Cerebellar cortex (tissue), 1 donor: ENCODE data around the gene PCNX4.
A peak's percentile ranks its signal among the peaks of the same experiment; 100 is the strongest.

Experiments
- DNase-seq: peaks from one replicate; pipeline ENCODE4 v3.0.0-alpha.2; 2015; ENCODE audit warnings: low spot score

The PCNX4 gene

GRCh38 chr14:60102389-60102788 lies 10.7 kb downstream of the PCNX4 start:
- DNase-seq, result no peak

GRCh38 chr14:60106339-60106738 lies 14.6 kb downstream of the PCNX4 start:
- DNase-seq, result peak; percentile 11

- DNase-seq, result no peak
Measured at GRCh38 chr14:60107477-60107876, 15.8 kb downstream of the PCNX4 start.

GRCh38 chr14:60111732-60112131 lies 20.0 kb downstream of the PCNX4 start:
- DNase-seq, result no peak

- no peak for DNase-seq
Measured at GRCh38 chr14:60114881-60115280, 23.2 kb downstream of the PCNX4 start.

GRCh38 chr14:60116181-60116580 lies 24.5 kb downstream of the PCNX4 start:
- DNase-seq, result no peak

GRCh38 chr14:60125918-60126317 lies 34.2 kb downstream of the PCNX4 start:
- no peak for DNase-seq

- no peak for DNase-seq
Measured at GRCh38 chr14:60133487-60133886, 41.8 kb downstream of the PCNX4 start.

GRCh38 chr14:60134702-60135101 lies 43.0 kb downstream of the PCNX4 start:
- DNase-seq, result no peak

GRCh38 chr14:60151715-60152114 lies 60.0 kb downstream of the PCNX4 start:
- peak; percentile 91 for DNase-seq

- no peak for DNase-seq
Measured at GRCh38 chr14:60153991-60154390, 62.3 kb downstream of the PCNX4 start.

- no peak for DNase-seq
Measured at GRCh38 chr14:60154671-60155070, 62.9 kb downstream of the PCNX4 start.

- no peak for DNase-seq
Measured at GRCh38 chr14:60160422-60160821, 68.7 kb downstream of the PCNX4 start.

GRCh38 chr14:60161196-60162107 lies 69.7 kb downstream of the PCNX4 start:
- no peak for DNase-seq

- DNase-seq, result peak; percentile 19
Measured at GRCh38 chr14:60163693-60164092, 72.0 kb downstream of the PCNX4 start.

GRCh38 chr14:60164404-60164711 lies 72.6 kb downstream of the PCNX4 start:
- DNase-seq, result no peak

- DNase-seq, result peak; percentile 77
Measured at GRCh38 chr14:60164712-60165546, 73.2 kb downstream of the PCNX4 start, which contains the start of gene DHRS7. DHRS7 (minus strand) TSS chr14:60165398; CDS start chr14:60165309, 89 bp downstream.

- DNase-seq, result no peak
Measured at GRCh38 chr14:60165547-60165876, 73.8 kb downstream of the PCNX4 start.

GRCh38 chr14:60166142-60166541 lies 74.4 kb downstream of the PCNX4 start:
- no peak for DNase-seq

- DNase-seq, result no peak
Measured at GRCh38 chr14:60169722-60170121, 78.0 kb downstream of the PCNX4 start.

- DNase-seq, result no peak
Measured at GRCh38 chr14:60170948-60171347, 79.2 kb downstream of the PCNX4 start.

- no peak for DNase-seq
Measured at GRCh38 chr14:60171690-60172089, 80.0 kb downstream of the PCNX4 start.
